Measurements from ENCODE around the gene RBM27. TPM values are rescaled to one million over a fixed set of nuclear protein-coding genes. Genes with fewer than 3 reads are reported as not detected.
"Not testable (repeated sequence)": the region's sequence is repeated elsewhere in the genome, so short reads cannot be mapped to it uniquely, and the experiment has no call there.

Gene RBM27
- total RNA-seq, 1 experiment from 2014 or later = 24.8 TPM

GRCh38 chr5:146210810-146211209 lies 7.4 kb downstream of the RBM27 start:
- not testable (repeated sequence) for DNase-seq; H3K9ac ChIP-seq (ENCODE audit: low read length); H3K36me3 ChIP-seq (ENCODE audit: insufficient read depth, low read length); H3K27me3 ChIP-seq (ENCODE audit: low read length); H3K4me2 ChIP-seq (ENCODE audit: low read depth, low read length, poor library complexity, severe bottlenecking); H2AFZ ChIP-seq (ENCODE audit: low read length); H3K9me2 ChIP-seq (replicated peaks; ENCODE audit: insufficient read depth, low read length); H3K9me3 ChIP-seq (ENCODE audit: low read length); H3K4me3 ChIP-seq (ENCODE audit: low read length); H3K27ac ChIP-seq (ENCODE audit: low read length)
- Histone ChIP-seq H3K79me2 (ENCODE audit: low read length) (peaks cover 98% of the 10 kb centered on the region), H4K20me1 (ENCODE audit: insufficient read depth, low read depth, low read length) (peaks cover 29% of the 10 kb centered on the region), H3K4me1 (ENCODE audit: low read length) (peaks cover 66% of the 10 kb centered on the region)

- Histone ChIP-seq H3K27ac (ENCODE audit: low read length) (peak overlapping the region; percentile 79), H3K9me2 (replicated peaks; ENCODE audit: insufficient read depth, low read length) (no peaks in the 10 kb centered on the region), H3K4me3 (ENCODE audit: low read length) (peak overlapping the region; percentile 41), H3K9me3 (ENCODE audit: low read length) (no peaks in the 10 kb centered on the region), H2AFZ (ENCODE audit: low read length) (no peak overlapping the region), H3K27me3 (ENCODE audit: low read length) (no peaks in the 10 kb centered on the region), H3K9ac (ENCODE audit: low read length) (peak overlapping the region; percentile 9), H3K4me1 (ENCODE audit: low read length) (peaks cover 72% of the 10 kb centered on the region), H3K4me2 (ENCODE audit: low read depth, low read length, poor library complexity, severe bottlenecking) (peak overlapping the region; percentile 64), H4K20me1 (ENCODE audit: insufficient read depth, low read depth, low read length) (peaks cover 28% of the 10 kb centered on the region), H3K79me2 (ENCODE audit: low read length) (peaks cover 99% of the 10 kb centered on the region), H3K36me3 (ENCODE audit: insufficient read depth, low read length) (no peaks in the 10 kb centered on the region)
- DNase-seq = peak; percentile 67
Measured at GRCh38 chr5:146213210-146213826, 9.9 kb downstream of the RBM27 start.

GRCh38 chr5:146214881-146215280 lies 11.5 kb downstream of the RBM27 start:
- peak overlapping the region; percentile 41 for H3K4me3 ChIP-seq (ENCODE audit: low read length)
- H3K79me2 ChIP-seq (ENCODE audit: low read length) = peaks cover 99% of the 10 kb centered on the region
- H3K27me3 ChIP-seq (ENCODE audit: low read length); H2AFZ ChIP-seq (ENCODE audit: low read length); H3K36me3 ChIP-seq (ENCODE audit: insufficient read depth, low read length); H3K9me3 ChIP-seq (ENCODE audit: low read length); H3K9me2 ChIP-seq (replicated peaks; ENCODE audit: insufficient read depth, low read length): not testable (repeated sequence)
- H3K27ac ChIP-seq (ENCODE audit: low read length) = peak overlapping the region; percentile 79
- H3K4me1 ChIP-seq (ENCODE audit: low read length) = peaks cover 61% of the 10 kb centered on the region
- H4K20me1 ChIP-seq (ENCODE audit: insufficient read depth, low read depth, low read length) = peaks cover 18% of the 10 kb centered on the region; the same call in 1 of the 2 replicates
- peak overlapping the region; percentile 64 for H3K4me2 ChIP-seq (ENCODE audit: low read depth, low read length, poor library complexity, severe bottlenecking)
- peak overlapping the region; percentile 29 for H3K9ac ChIP-seq (ENCODE audit: low read length)
- DNase-seq = peak; percentile 70

GRCh38 chr5:146218168-146218567 lies 14.8 kb downstream of the RBM27 start:
- peak overlapping the region; percentile 2; the same call in 1 of the 2 replicates for H3K27ac ChIP-seq (ENCODE audit: low read length)
- no peak overlapping the region for H3K4me2 ChIP-seq (ENCODE audit: low read depth, low read length, poor library complexity, severe bottlenecking)
- H3K27me3 ChIP-seq (ENCODE audit: low read length) = no peaks in the 10 kb centered on the region
- peaks cover 15% of the 10 kb centered on the region for H3K36me3 ChIP-seq (ENCODE audit: insufficient read depth, low read length)
- no peak overlapping the region for H3K9ac ChIP-seq (ENCODE audit: low read length)
- no peak overlapping the region for H3K4me3 ChIP-seq (ENCODE audit: low read length)
- H3K9me3 ChIP-seq (ENCODE audit: low read length) = no peaks in the 10 kb centered on the region
- H3K4me1 ChIP-seq (ENCODE audit: low read length) = peaks cover 73% of the 10 kb centered on the region
- H3K9me2 ChIP-seq (replicated peaks; ENCODE audit: insufficient read depth, low read length) = no peaks in the 10 kb centered on the region
- H2AFZ ChIP-seq (ENCODE audit: low read length) = no peak overlapping the region
- DNase-seq = no peak
- peaks cover 18% of the 10 kb centered on the region; the same call in 1 of the 2 replicates for H4K20me1 ChIP-seq (ENCODE audit: insufficient read depth, low read depth, low read length)
- H3K79me2 ChIP-seq (ENCODE audit: low read length) = peaks cover 94% of the 10 kb centered on the region

GRCh38 chr5:146219243-146219642 lies 15.8 kb downstream of the RBM27 start:
- no peaks in the 10 kb centered on the region for H3K9me2 ChIP-seq (replicated peaks; ENCODE audit: insufficient read depth, low read length)
- DNase-seq = no peak
- H3K4me2 ChIP-seq (ENCODE audit: low read depth, low read length, poor library complexity, severe bottlenecking) = no peak overlapping the region
- H2AFZ ChIP-seq (ENCODE audit: low read length) = no peak overlapping the region
- H3K9me3 ChIP-seq (ENCODE audit: low read length) = no peaks in the 10 kb centered on the region
- H3K9ac ChIP-seq (ENCODE audit: low read length) = no peak overlapping the region
- no peak overlapping the region for H3K4me3 ChIP-seq (ENCODE audit: low read length)
- H3K36me3 ChIP-seq (ENCODE audit: insufficient read depth, low read length) = peaks cover 15% of the 10 kb centered on the region
- no peaks in the 10 kb centered on the region for H3K27me3 ChIP-seq (ENCODE audit: low read length)
- peaks cover 94% of the 10 kb centered on the region for H3K79me2 ChIP-seq (ENCODE audit: low read length)
- no peak overlapping the region for H3K27ac ChIP-seq (ENCODE audit: low read length)
- peaks cover 14% of the 10 kb centered on the region; the same call in 1 of the 2 replicates for H4K20me1 ChIP-seq (ENCODE audit: insufficient read depth, low read depth, low read length)
- peaks cover 72% of the 10 kb centered on the region for H3K4me1 ChIP-seq (ENCODE audit: low read length)

- Histone ChIP-seq H3K9me3 (ENCODE audit: low read length) (no peaks in the 10 kb centered on the region), H3K27me3 (ENCODE audit: low read length) (no peaks in the 10 kb centered on the region), H3K36me3 (ENCODE audit: insufficient read depth, low read length) (peaks cover 15% of the 10 kb centered on the region), H3K9ac (ENCODE audit: low read length) (no peak overlapping the region), H4K20me1 (ENCODE audit: insufficient read depth, low read depth, low read length) (peaks cover 9% of the 10 kb centered on the region; the same call in 1 of the 2 replicates), H3K4me1 (ENCODE audit: low read length) (peaks cover 55% of the 10 kb centered on the region), H3K27ac (ENCODE audit: low read length) (no peak overlapping the region), H3K4me2 (ENCODE audit: low read depth, low read length, poor library complexity, severe bottlenecking) (no peak overlapping the region), H3K4me3 (ENCODE audit: low read length) (no peak overlapping the region), H3K79me2 (ENCODE audit: low read length) (peaks cover 90% of the 10 kb centered on the region), H2AFZ (ENCODE audit: low read length) (no peak overlapping the region), H3K9me2 (replicated peaks; ENCODE audit: insufficient read depth, low read length) (no peaks in the 10 kb centered on the region)
- no peak for DNase-seq
Measured at GRCh38 chr5:146221234-146221633, 17.8 kb downstream of the RBM27 start.

GRCh38 chr5:146222005-146222404 lies 18.6 kb downstream of the RBM27 start:
- H3K9ac ChIP-seq (ENCODE audit: low read length) = no peak overlapping the region
- no peak overlapping the region for H3K4me3 ChIP-seq (ENCODE audit: low read length)
- H3K4me1 ChIP-seq (ENCODE audit: low read length) = peaks cover 49% of the 10 kb centered on the region
- peaks cover 9% of the 10 kb centered on the region; the same call in 1 of the 2 replicates for H4K20me1 ChIP-seq (ENCODE audit: insufficient read depth, low read depth, low read length)
- H3K79me2 ChIP-seq (ENCODE audit: low read length) = peaks cover 90% of the 10 kb centered on the region
- H3K27me3 ChIP-seq (ENCODE audit: low read length) = no peaks in the 10 kb centered on the region
- H2AFZ ChIP-seq (ENCODE audit: low read length) = no peak overlapping the region
- H3K4me2 ChIP-seq (ENCODE audit: low read depth, low read length, poor library complexity, severe bottlenecking) = no peak overlapping the region
- H3K9me3 ChIP-seq (ENCODE audit: low read length) = no peaks in the 10 kb centered on the region
- peak overlapping the region; percentile 24; the same call in 1 of the 2 replicates for H3K27ac ChIP-seq (ENCODE audit: low read length)
- DNase-seq = no peak
- no peaks in the 10 kb centered on the region for H3K9me2 ChIP-seq (replicated peaks; ENCODE audit: insufficient read depth, low read length)
- peaks cover 21% of the 10 kb centered on the region for H3K36me3 ChIP-seq (ENCODE audit: insufficient read depth, low read length)

GRCh38 chr5:146223179-146223578 lies 19.8 kb downstream of the RBM27 start:
- H3K9me2 ChIP-seq (replicated peaks; ENCODE audit: insufficient read depth, low read length) = no peaks in the 10 kb centered on the region
- no peak overlapping the region for H3K9ac ChIP-seq (ENCODE audit: low read length)
- H3K79me2 ChIP-seq (ENCODE audit: low read length) = peaks cover 89% of the 10 kb centered on the region
- H4K20me1 ChIP-seq (ENCODE audit: insufficient read depth, low read depth, low read length) = no peaks in the 10 kb centered on the region; the same call in 1 of the 2 replicates
- peaks cover 38% of the 10 kb centered on the region for H3K4me1 ChIP-seq (ENCODE audit: low read length)
- DNase-seq = no peak
- peak overlapping the region; percentile 25 for H3K4me2 ChIP-seq (ENCODE audit: low read depth, low read length, poor library complexity, severe bottlenecking)
- H3K27me3 ChIP-seq (ENCODE audit: low read length) = no peaks in the 10 kb centered on the region
- no peaks in the 10 kb centered on the region for H3K9me3 ChIP-seq (ENCODE audit: low read length)
- no peak overlapping the region for H3K4me3 ChIP-seq (ENCODE audit: low read length)
- no peak overlapping the region for H2AFZ ChIP-seq (ENCODE audit: low read length)
- H3K27ac ChIP-seq (ENCODE audit: low read length) = peak overlapping the region; percentile 70
- H3K36me3 ChIP-seq (ENCODE audit: insufficient read depth, low read length) = peaks cover 25% of the 10 kb centered on the region
